ENCODE measurements around the gene SLC25A14. TPM values are rescaled to one million over a fixed set of nuclear protein-coding genes. Genes with fewer than 3 reads are reported as not detected.

Gene SLC25A14
- total RNA-seq, 1 donor from 2014 or later, result 19.3 TPM

DNA sequence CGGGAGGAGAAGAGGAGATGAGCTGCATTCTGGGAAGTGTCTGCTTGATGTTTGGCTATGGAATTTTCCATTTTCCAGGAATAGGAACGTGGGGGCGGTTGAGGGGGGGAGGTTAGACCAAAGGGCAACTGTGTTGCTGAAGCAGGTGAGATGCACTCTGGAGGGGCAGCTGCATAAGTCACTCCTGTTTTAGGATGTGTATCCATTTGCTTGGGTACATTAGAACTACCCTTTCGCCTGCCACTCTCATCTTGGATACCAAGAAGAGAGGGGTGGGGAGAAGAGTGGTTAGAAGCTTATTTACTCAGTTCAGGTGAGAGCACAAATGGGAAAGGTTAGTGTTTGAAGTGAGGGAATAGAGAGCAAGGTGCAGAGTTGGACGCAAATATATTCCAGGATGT, 46.7 kb downstream of the SLC25A14 start:
- H3K4me3 Mint-ChIP-seq, result no peak overlapping the region
- peaks cover 26% of the 10 kb centered on the region for H3K27me3 Mint-ChIP-seq (ENCODE audit: low read depth)
- no peaks in the 10 kb centered on the region for H3K36me3 Mint-ChIP-seq
- no peaks in the 10 kb centered on the region for H3K4me1 Mint-ChIP-seq
- DNase-seq (ENCODE audit: low spot score in 2 of 2, unreplicated experiment in 2 of 2), result no peak
- no peak overlapping the region for H3K27ac Mint-ChIP-seq
- TF ChIP-seq, protein P1, sequence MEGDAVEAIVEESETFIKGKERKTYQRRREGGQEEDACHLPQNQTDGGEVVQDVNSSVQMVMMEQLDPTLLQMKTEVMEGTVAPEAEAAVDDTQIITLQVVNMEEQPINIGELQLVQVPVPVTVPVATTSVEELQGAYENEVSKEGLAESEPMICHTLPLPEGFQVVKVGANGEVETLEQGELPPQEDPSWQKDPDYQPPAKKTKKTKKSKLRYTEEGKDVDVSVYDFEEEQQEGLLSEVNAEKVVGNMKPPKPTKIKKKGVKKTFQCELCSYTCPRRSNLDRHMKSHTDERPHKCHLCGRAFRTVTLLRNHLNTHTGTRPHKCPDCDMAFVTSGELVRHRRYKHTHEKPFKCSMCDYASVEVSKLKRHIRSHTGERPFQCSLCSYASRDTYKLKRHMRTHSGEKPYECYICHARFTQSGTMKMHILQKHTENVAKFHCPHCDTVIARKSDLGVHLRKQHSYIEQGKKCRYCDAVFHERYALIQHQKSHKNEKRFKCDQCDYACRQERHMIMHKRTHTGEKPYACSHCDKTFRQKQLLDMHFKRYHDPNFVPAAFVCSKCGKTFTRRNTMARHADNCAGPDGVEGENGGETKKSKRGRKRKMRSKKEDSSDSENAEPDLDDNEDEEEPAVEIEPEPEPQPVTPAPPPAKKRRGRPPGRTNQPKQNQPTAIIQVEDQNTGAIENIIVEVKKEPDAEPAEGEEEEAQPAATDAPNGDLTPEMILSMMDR (IDR thresholded peaks at IDR 0.05; ENCODE audit: unreplicated experiment), result no peak
- peaks cover 16% of the 10 kb centered on the region for H3K9me3 Mint-ChIP-seq

DNA sequence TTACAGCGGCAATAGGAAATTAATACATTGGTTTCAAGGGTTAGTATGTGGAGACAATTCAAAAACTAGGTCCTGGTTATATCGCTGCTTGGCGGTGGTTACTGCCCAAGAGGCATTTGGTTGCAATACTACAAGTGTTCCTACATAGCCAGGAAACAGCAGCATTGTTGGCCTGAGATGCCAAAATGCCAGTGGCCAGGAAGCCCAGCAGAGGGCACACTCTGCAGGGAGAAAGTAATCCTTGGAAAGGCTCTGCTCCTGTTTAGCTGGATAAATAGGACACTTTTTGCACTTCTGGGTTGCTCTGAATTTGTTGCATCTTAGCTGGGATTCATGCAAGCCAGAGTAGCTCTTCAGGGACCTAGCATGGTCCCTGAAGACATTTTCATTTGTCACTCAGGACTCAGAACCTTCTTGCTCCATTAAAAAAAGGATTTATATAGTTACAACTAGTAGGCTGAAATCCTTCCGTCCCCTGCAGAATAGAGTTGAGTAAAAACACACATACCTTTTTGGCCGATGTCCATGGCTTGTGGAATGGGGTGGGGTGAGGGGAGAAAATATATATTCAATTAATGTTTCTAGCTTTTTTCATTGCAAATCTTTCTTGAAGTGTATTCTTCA, 53.8 kb downstream of the SLC25A14 start:
- Mint-ChIP-seq H3K36me3 (no peaks in the 10 kb centered on the region), H3K4me1 (no peaks in the 10 kb centered on the region), H3K4me3 (no peak overlapping the region), H3K27me3 (ENCODE audit: low read depth) (peaks cover 40% of the 10 kb centered on the region), H3K27ac (no peak overlapping the region), H3K9me3 (peaks cover 3% of the 10 kb centered on the region)
- DNase-seq (ENCODE audit: low spot score in 2 of 2, unreplicated experiment in 2 of 2), result no peak
- TF ChIP-seq, protein P1 (IDR thresholded peaks at IDR 0.05; ENCODE audit: unreplicated experiment), result no peak

DNA sequence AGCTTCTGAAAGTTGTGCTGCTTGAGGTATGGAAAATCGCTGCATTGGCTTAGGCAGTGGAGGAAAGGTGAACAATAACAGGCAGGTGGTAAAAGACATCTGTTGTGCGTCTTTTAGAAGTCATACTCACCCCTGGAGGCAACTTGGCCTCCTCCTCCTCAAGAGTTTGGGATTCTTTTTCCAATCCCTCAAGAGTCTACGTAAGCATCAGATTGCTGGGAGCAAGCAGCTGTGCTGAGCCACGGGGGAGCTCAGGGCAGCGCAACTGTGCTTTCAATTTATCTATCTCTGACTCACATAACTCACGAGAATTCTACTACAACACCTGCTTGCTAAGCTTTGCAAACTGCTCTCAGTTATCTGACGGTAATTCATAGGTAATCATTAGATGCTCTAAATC, 55.6 kb downstream of the SLC25A14 start:
- Mint-ChIP-seq H3K9me3 (no peaks in the 10 kb centered on the region), H3K4me3 (no peak overlapping the region), H3K36me3 (no peaks in the 10 kb centered on the region), H3K27me3 (ENCODE audit: low read depth) (peaks cover 50% of the 10 kb centered on the region), H3K27ac (no peak overlapping the region), H3K4me1 (no peaks in the 10 kb centered on the region)
- TF ChIP-seq, protein P1 (IDR thresholded peaks at IDR 0.05; ENCODE audit: unreplicated experiment), result no peak
- no peak for DNase-seq (ENCODE audit: low spot score in 2 of 2, unreplicated experiment in 2 of 2)

DNA sequence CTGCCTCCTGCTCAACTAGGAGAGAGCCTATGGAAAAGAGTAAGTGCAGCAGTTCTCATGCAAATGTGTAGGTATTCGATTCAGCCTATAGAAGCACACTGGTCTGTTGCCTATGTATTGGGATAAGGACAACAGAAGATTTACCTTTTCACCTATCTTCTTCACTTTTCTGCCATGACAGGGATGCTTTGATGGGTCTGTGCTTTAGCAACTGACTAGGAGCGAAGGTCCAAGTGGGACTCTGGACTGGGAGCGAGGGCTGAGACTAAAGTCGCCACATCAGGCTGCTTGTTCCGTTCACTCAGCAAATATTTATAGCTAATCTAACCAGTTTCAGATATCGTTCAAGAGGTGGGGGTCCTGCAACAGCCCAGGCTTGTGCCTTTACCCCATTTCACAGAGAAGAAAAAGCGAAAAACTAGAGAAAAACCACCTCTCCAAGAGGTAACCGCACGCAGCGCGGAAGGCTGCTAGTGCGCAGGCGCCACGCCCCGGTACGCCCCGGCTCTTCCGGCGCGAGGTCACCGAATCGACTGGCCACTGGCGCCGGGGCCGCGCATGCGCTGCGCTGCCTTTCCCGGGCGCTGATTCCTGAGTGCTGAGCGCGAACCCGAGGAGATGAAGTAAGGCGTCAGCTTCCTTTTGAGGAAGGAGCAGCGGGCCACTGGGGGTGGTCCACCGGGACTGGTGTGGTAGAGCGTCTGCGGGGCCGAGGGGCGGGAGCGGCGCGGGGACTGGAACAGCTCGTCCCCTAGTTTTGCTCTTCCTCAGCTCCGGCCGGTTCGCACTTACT, 61.9 kb downstream of the SLC25A14 start, which contains the start of gene RBMX2:
Gene RBMX2, plus strand, starts transcription at position 573 of the 793 bp plus-strand sequence. Its CDS starts 46 bp downstream, at position 619.
- H3K4me1 Mint-ChIP-seq, result peaks cover 7% of the 10 kb centered on the region
- peak within 1 kb of the TSS; percentile 83 for H3K4me3 Mint-ChIP-seq
- peaks cover 10% of the 10 kb centered on the region for H3K36me3 Mint-ChIP-seq
- peak; percentile 50 to 73 for DNase-seq (ENCODE audit: low spot score in 2 of 2, unreplicated experiment in 2 of 2)
- peaks cover 4% of the 10 kb centered on the region for H3K9me3 Mint-ChIP-seq
- peak within 1 kb of the TSS; percentile 93 for H3K27ac Mint-ChIP-seq
- TF ChIP-seq, protein P1 (IDR thresholded peaks at IDR 0.05; ENCODE audit: unreplicated experiment), result no peak
- H3K27me3 Mint-ChIP-seq (ENCODE audit: low read depth), result peaks cover 25% of the 10 kb centered on the region

DNA sequence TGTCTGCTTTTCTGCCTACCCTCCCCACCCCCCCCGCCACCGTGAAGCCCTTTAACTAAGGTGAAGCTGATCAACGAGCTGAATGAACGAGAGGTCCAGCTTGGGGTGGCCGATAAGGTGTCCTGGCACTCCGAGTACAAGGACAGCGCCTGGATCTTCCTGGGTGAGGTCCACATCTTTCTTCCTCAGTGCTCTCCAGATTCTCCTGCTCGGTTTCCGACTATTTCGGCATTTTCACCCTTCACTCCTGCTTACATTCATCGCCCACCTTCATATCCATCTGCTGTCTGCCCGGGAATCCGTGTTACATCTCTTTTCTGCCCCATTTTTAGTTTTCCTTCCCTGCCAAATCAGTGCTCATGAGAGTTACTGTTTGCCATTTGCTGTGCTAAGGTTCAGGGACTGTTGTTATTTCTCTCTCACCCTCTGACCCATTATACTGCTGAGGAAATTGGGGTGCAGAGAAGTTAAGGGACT, 62.5 kb downstream of the SLC25A14 start:
- peak overlapping the region; percentile 55 for H3K27ac Mint-ChIP-seq
- peaks cover 19% of the 10 kb centered on the region for H3K27me3 Mint-ChIP-seq (ENCODE audit: low read depth)

More for the DNA sequence above, 62.5 kb downstream of the SLC25A14 start:
- TF ChIP-seq, protein P1 (IDR thresholded peaks at IDR 0.05; ENCODE audit: unreplicated experiment), result no peak
- Mint-ChIP-seq H3K9me3 (peaks cover 4% of the 10 kb centered on the region), H3K36me3 (peaks cover 12% of the 10 kb centered on the region), H3K4me1 (peaks cover 7% of the 10 kb centered on the region), H3K4me3 (peak overlapping the region; percentile 83)
- DNase-seq (ENCODE audit: low spot score in 2 of 2, unreplicated experiment in 2 of 2), result no peak

All from mesothelial cell of epicardium (in vitro differentiated cells).